ENCODE data around the gene SPPL3.

SPPL3 gene

DNA sequence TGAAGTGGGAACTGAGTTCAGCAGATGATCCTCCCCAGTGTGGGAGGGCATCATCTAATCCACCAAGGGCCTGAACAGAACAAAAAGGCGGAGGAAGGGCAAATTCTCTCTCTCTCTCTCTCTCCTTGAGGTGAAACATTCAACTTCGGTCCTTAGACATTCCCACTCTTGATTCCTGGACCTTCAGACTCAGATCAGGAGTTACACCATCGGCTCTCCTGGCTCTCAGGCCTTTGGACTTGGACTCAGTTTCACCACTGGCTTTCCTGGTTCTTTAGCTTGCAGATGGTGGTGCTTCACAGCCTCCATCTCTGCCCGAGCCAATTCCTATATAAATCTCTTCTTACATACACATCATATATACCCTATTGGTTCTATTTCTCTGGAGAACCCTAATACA lies 73.2 kb downstream of the SPPL3 start:
- DNase-seq (ENCODE audit: low read depth) = no peak
- H3K4me3 ChIP-seq (ENCODE audit: low read depth, low read length) = no peak overlapping the region
- in situ Hi-C loops (cut with HindIII; ENCODE audit: low sequenced_read_pairs) = no loop called here
- TF ChIP-seq CTCF (IDR thresholded peaks at IDR 0.05; ENCODE audit: low read depth, low read length, missing control alignments) = no peak

DNA sequence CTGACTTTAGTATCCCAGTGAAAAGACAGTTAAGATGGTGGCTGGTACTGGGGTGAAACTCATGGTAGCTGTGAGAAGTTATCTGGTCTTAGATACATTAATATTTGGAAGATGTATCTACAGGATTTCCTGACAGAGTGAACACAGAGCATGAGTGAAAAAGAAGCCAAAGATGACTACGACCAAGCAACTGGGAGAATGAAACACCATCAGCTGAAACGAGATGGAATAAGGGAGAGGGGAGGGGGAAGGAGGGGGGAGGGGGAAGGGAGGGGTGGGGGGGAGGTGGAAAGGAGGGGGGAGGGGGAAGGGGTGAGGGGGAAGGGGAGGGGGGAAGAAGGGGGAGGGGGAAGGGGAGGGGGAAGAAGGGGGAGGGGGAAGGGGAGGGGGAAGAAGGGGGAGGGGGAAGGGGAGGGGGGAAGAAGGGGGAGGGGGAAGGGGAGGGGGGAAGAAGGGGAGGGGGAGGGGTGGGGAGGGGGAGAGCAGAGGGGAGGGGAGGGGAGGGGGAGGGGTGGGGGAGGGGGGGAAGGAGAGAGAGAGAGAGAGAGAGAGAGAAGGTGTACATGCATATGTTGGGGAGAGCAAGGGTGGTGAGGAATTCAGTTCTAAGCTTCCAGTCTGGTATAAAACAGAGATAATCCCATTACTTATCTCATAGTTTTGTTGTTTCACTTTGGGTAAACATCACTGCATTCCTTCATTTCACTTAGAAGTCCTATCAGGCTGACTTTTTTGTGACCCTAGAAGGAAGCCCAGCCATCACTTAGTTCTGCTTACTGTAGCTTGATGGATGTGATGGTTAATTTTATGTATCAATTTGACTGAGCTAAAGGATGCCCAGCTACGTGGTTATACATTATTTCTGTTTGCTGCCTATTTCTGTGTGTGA lies 73.9 kb downstream of the SPPL3 start:
- in situ Hi-C loops (cut with HindIII; ENCODE audit: low sequenced_read_pairs) = no loop called here
- TF ChIP-seq CTCF (IDR thresholded peaks at IDR 0.05; ENCODE audit: low read depth, low read length, missing control alignments) = no peak
- no peak for DNase-seq (ENCODE audit: low read depth)
- H3K4me3 ChIP-seq (ENCODE audit: low read depth, low read length) = no peak overlapping the region

DNA sequence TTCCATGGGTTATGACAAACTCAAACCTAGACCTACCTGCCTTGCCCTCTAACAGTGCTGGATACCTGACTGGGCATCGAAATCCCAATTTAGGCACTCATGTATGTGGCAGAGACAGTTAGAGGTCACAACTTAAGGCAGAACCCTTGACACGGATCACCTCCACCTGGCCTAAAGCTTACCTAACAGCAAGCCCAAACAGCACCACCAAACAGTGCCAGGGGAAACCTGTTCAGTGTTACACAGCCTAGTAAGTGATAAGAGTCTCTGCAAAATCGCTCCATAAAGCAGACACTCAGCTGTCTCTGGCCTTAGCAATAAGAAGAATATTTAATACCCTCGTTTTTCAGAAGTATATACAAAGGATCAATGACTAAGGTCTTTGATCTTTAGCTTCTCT lies 77.8 kb downstream of the SPPL3 start:
- no peak for TF ChIP-seq CTCF (IDR thresholded peaks at IDR 0.05; ENCODE audit: low read depth, low read length, missing control alignments)
- in situ Hi-C loops (cut with HindIII; ENCODE audit: low sequenced_read_pairs) = no loop called here
- H3K4me3 ChIP-seq (ENCODE audit: low read depth, low read length) = no peak overlapping the region

DNA sequence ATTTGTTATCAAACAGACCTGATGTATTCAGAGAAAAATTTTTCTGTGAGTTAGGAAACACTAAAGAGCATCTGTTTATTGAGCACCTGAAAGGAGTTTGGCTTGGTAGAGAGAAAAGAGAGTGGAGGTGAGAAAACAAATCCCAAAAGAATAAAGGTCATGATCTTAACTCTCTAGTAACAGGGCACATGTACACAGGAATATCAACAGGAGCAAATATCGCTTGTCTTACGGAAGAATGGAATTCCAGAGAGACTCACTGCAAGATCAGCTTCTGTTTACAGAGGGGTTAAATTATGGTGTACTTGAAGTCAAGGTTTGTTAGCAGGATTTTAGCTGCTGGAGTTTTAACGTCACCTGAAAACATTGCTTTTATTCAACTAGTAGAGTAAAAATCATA lies 78.8 kb downstream of the SPPL3 start:
- no peak for TF ChIP-seq CTCF (IDR thresholded peaks at IDR 0.05; ENCODE audit: low read depth, low read length, missing control alignments)
- H3K4me3 ChIP-seq (ENCODE audit: low read depth, low read length) = no peak overlapping the region
- no peak for DNase-seq (ENCODE audit: low read depth)
- in situ Hi-C loops (cut with HindIII; ENCODE audit: low sequenced_read_pairs) = no loop called here

More for the DNA sequence above, 77.8 kb downstream of the SPPL3 start:
- DNase-seq (ENCODE audit: low read depth) = no peak

- in situ Hi-C loops (cut with HindIII; ENCODE audit: low sequenced_read_pairs) = no loop called here
- no peak for TF ChIP-seq CTCF (IDR thresholded peaks at IDR 0.05; ENCODE audit: low read depth, low read length, missing control alignments)
- H3K4me3 ChIP-seq (ENCODE audit: low read depth, low read length) = no peak overlapping the region
- no peak for DNase-seq (ENCODE audit: low read depth)
Observed at GRCh38 chr12:120822832-120823503, 81.2 kb downstream of the SPPL3 start.

GRCh38 chr12:120821878-120822277 lies 82.3 kb downstream of the SPPL3 start:
- in situ Hi-C loops (cut with HindIII; ENCODE audit: low sequenced_read_pairs) = no loop called here
- no peak for TF ChIP-seq CTCF (IDR thresholded peaks at IDR 0.05; ENCODE audit: low read depth, low read length, missing control alignments)
- DNase-seq (ENCODE audit: low read depth) = no peak

More at GRCh38 chr12:120821878-120822277, 82.3 kb downstream of the SPPL3 start:
- H3K4me3 ChIP-seq (ENCODE audit: low read depth, low read length) = no peak overlapping the region

Data from astrocyte of the cerebellum (primary cell).